WTC11 (cell line): ENCODE data around the gene ZNF615. TPM values are rescaled to one million over a fixed set of nuclear protein-coding genes. Genes with fewer than 3 reads are reported as not detected.

Source experiments
- ATAC-seq: fragments of 200-7000 bp; cut with Tn5 transposase; 2 replicates; pipeline ENCODE4 v1.10.0; 2021; ENCODE audit warnings: mild to moderate bottlenecking, moderate library complexity
- CTCF ChIA-PET: fragments of 300-600 bp; sonication (Branson Sonifier 250); formaldehyde crosslinking; loops from one replicate; lab custom pipeline; 2021; ENCODE audit warnings: antibody characterized with exemption; lab: Charles Lee
- POLR2A ChIA-PET: fragments of 350-600 bp; sonication (Branson Sonifier 250); formaldehyde crosslinking; loops from one replicate; lab custom pipeline; 2021; ENCODE audit warnings: antibody characterized with exemption; lab: Charles Lee
- DNase-seq: peaks from one replicate; pipeline ENCODE4 v3.0.0; 2021; ENCODE audit warnings: low spot score
- H3K27ac Mint-ChIP-seq: 2 replicates; pipeline ENCODE4 v1.8.0; 2021; ENCODE audit warnings: mixed read lengths
- H3K27me3 Mint-ChIP-seq: 2 replicates; pipeline ENCODE4 v1.8.0; 2021; ENCODE audit warnings: low read depth, mild to moderate bottlenecking, moderate library complexity, mixed read lengths
- H3K36me3 Mint-ChIP-seq: 2 replicates; pipeline ENCODE4 v1.8.0; 2021; ENCODE audit warnings: mixed read lengths
- H3K4me1 Mint-ChIP-seq: 2 replicates; pipeline ENCODE4 v1.8.0; 2022; ENCODE audit warnings: mixed read lengths
- H3K4me3 Mint-ChIP-seq: 2 replicates; pipeline ENCODE4 v1.8.0; 2021; ENCODE audit warnings: mild to moderate bottlenecking, moderate library complexity, mixed read lengths
- H3K9me3 Mint-ChIP-seq: 2 replicates; pipeline ENCODE4 v1.8.0; 2021; ENCODE audit warnings: mixed read lengths
- ARID4B ChIP-seq: sonication (generic); formaldehyde crosslinking; IDR thresholded peaks from 2 replicates; pipeline ENCODE4 v1.8.0; 2023; ENCODE audit warnings: missing genetic modification reagents, mild to moderate bottlenecking, borderline replicate concordance
- ATF1 ChIP-seq: sonication (generic); formaldehyde crosslinking; IDR thresholded peaks from 2 replicates; pipeline ENCODE4 v1.8.1; 2023; ENCODE audit warnings: mild to moderate bottlenecking, moderate library complexity, missing genetic modification reagents
- ATF3 ChIP-seq: sonication (generic); formaldehyde crosslinking; conservative IDR thresholded peaks from 2 replicates; pipeline ENCODE4 v1.8.1; 2022; ENCODE audit warnings: mild to moderate bottlenecking, missing genetic modification reagents
- CBFB ChIP-seq: sonication (generic); formaldehyde crosslinking; IDR thresholded peaks from 2 replicates; pipeline ENCODE4 v1.8.1; 2022; ENCODE audit warnings: mild to moderate bottlenecking, low read depth, missing genetic modification reagents
- E2F5 ChIP-seq: sonication (generic); formaldehyde crosslinking; IDR thresholded peaks from 2 replicates; pipeline ENCODE4 v1.8.1; 2022; ENCODE audit warnings: mild to moderate bottlenecking, moderate library complexity, missing genetic modification reagents
- ETV6 ChIP-seq: sonication (generic); formaldehyde crosslinking; IDR thresholded peaks from 2 replicates; pipeline ENCODE4 v1.8.1; 2022; ENCODE audit warnings: mild to moderate bottlenecking, missing genetic modification reagents
- FOXP1 ChIP-seq: sonication (generic); formaldehyde crosslinking; IDR thresholded peaks from 2 replicates; pipeline ENCODE4 v1.8.0; 2022; ENCODE audit warnings: missing genetic modification reagents, mild to moderate bottlenecking, moderate library complexity, borderline replicate concordance
- GABPB1 ChIP-seq: sonication (generic); formaldehyde crosslinking; IDR thresholded peaks from 2 replicates; pipeline ENCODE4 v1.8.1; 2023; ENCODE audit warnings: mild to moderate bottlenecking, missing genetic modification reagents
- GRHL2 ChIP-seq: fragments of 250-450 bp; sonication (Bioruptor Pico); IDR thresholded peaks from 2 replicates; pipeline ENCODE4 v1.8.0; 2022; ENCODE audit warnings: mild to moderate bottlenecking, moderate library complexity; ENCODE audit not compliant: insufficient replicate concordance, severe bottlenecking
- GTF2I ChIP-seq: fragments of 250-450 bp; sonication (Bioruptor Pico); conservative IDR thresholded peaks from 2 replicates; pipeline ENCODE4 v1.4.0; 2021; ENCODE audit warnings: mild to moderate bottlenecking
- HMGA2 ChIP-seq: fragments of 250-450 bp; sonication (Bioruptor Pico); IDR thresholded peaks from 2 replicates; pipeline ENCODE4 v1.4.0; 2021; ENCODE audit warnings: mild to moderate bottlenecking, moderate library complexity
- IRF2 ChIP-seq: sonication (generic); formaldehyde crosslinking; IDR thresholded peaks from 2 replicates; pipeline ENCODE4 v1.8.0; 2022; ENCODE audit warnings: low read depth, missing genetic modification reagents, borderline replicate concordance
- JAZF1 ChIP-seq: fragments of 250-450 bp; sonication (Bioruptor Pico); IDR thresholded peaks from 2 replicates; pipeline ENCODE4 v1.9.0; 2021; ENCODE audit warnings: moderate library complexity, mild to moderate bottlenecking, inconsistent platforms
- JUN ChIP-seq: sonication (generic); formaldehyde crosslinking; IDR thresholded peaks from 2 replicates; pipeline ENCODE4 v1.8.0; 2023; ENCODE audit warnings: mild to moderate bottlenecking, missing genetic modification reagents
- KAT7 ChIP-seq: sonication (generic); formaldehyde crosslinking; IDR thresholded peaks from 2 replicates; pipeline ENCODE4 v1.8.1; 2023; ENCODE audit warnings: missing genetic modification reagents, mild to moderate bottlenecking, borderline replicate concordance
- MXD4 ChIP-seq: fragments of 250-450 bp; sonication (Bioruptor Pico); IDR thresholded peaks from 2 replicates; pipeline ENCODE4 v1.8.0; 2021; ENCODE audit warnings: mild to moderate bottlenecking, moderate library complexity, borderline replicate concordance
- MYBL2 ChIP-seq: sonication (generic); formaldehyde crosslinking; IDR thresholded peaks from 2 replicates; pipeline ENCODE4 v1.8.1; 2023; ENCODE audit warnings: mild to moderate bottlenecking, moderate library complexity, missing genetic modification reagents
- NR2C2 ChIP-seq: sonication (generic); formaldehyde crosslinking; IDR thresholded peaks from 2 replicates; pipeline ENCODE4 v1.8.0; 2022; ENCODE audit warnings: mild to moderate bottlenecking, missing genetic modification reagents
- SMAD3 ChIP-seq: sonication (generic); formaldehyde crosslinking; IDR thresholded peaks from 2 replicates; pipeline ENCODE4 v1.8.0; 2022; ENCODE audit warnings: missing genetic modification reagents, mild to moderate bottlenecking, borderline replicate concordance
- SOX15 ChIP-seq: fragments of 250-450 bp; sonication (Bioruptor Pico); IDR thresholded peaks from 2 replicates; pipeline ENCODE4 v1.9.0; 2021; ENCODE audit warnings: mild to moderate bottlenecking
- TP53 ChIP-seq: sonication (generic); formaldehyde crosslinking; IDR thresholded peaks from 2 replicates; pipeline ENCODE4 v1.8.1; 2023; ENCODE audit warnings: mild to moderate bottlenecking, missing genetic modification reagents
- ZBTB21 ChIP-seq: sonication (generic); formaldehyde crosslinking; IDR thresholded peaks from 2 replicates; pipeline ENCODE4 v1.8.1; 2023; ENCODE audit warnings: mild to moderate bottlenecking, missing genetic modification reagents, borderline replicate concordance
- ZBTB43 ChIP-seq: sonication (generic); formaldehyde crosslinking; IDR thresholded peaks from 2 replicates; pipeline ENCODE4 v1.8.1; 2023; ENCODE audit warnings: mild to moderate bottlenecking, missing genetic modification reagents
- ZNF121 ChIP-seq: sonication (generic); formaldehyde crosslinking; IDR thresholded peaks from 2 replicates; pipeline ENCODE4 v1.8.0; 2023; ENCODE audit warnings: missing genetic modification reagents
- ZNF317 ChIP-seq: sonication (generic); formaldehyde crosslinking; IDR thresholded peaks from 2 replicates; pipeline ENCODE4 v1.8.1; 2023; ENCODE audit warnings: low read depth, mild to moderate bottlenecking, moderate library complexity, missing genetic modification reagents, borderline replicate concordance
- ZNF416 ChIP-seq: fragments of 250-450 bp; sonication (Bioruptor Pico); IDR thresholded peaks from 2 replicates; pipeline ENCODE4 v1.9.0; 2021; ENCODE audit warnings: mild to moderate bottlenecking, inconsistent platforms
- total RNA-seq: library from RNA; stranded (reverse); gene quantifications from 3 replicates; pipeline ENCODE4 v1.2.3, GENCODE V29; 2021

The ZNF615 gene
- total RNA-seq, 1 experiment from 2014 or later, result 11.9 TPM

- no peak for DNase-seq
- POLR2A ChIA-PET, result interaction anchor here (0.7 kb wide), 1 partner anchor 16 kb away, joined by 5 read pairs; no protein-coding TSS in a partner anchor
- CTCF ChIA-PET, result no interaction called here
- Mint-ChIP-seq H3K27me3 (no peaks in the 10 kb centered on the region), H3K36me3 (peaks cover 79% of the 10 kb centered on the region), H3K4me3 (no peak overlapping the region), H3K9me3 (peaks cover 15% of the 10 kb centered on the region), H3K4me1 (peaks cover 6% of the 10 kb centered on the region), H3K27ac (no peak overlapping the region)
- no peak for TF ChIP-seq ZNF121 (CRISPR knock-in tag)
- TF ChIP-seq GRHL2 (CRISPR knock-in tag), result no peak
- TF ChIP-seq JUN (CRISPR knock-in tag), result no peak
- TF ChIP-seq ATF1 (CRISPR knock-in tag), result no peak
- no peak for ATAC-seq
Measured at GRCh38 chr19:52022193-52022592, 14.2 kb upstream of the ZNF615 start.

GRCh38 chr19:52020506-52020905 lies 12.5 kb upstream of the ZNF615 start:
- ChIA-PET POLR2A (no interaction called here), CTCF (no interaction called here)
- no peak overlapping the region for H3K4me3 Mint-ChIP-seq

GRCh38 chr19:52010674-52011073 lies 2.7 kb upstream of the ZNF615 start:
- POLR2A ChIA-PET, result no interaction called here
- no peaks in the 10 kb centered on the region for H3K27me3 Mint-ChIP-seq
- H3K36me3 Mint-ChIP-seq, result peaks cover 32% of the 10 kb centered on the region
- no peak overlapping the region for H3K27ac Mint-ChIP-seq
- peaks cover 11% of the 10 kb centered on the region for H3K4me1 Mint-ChIP-seq
- DNase-seq, result no peak
- no peak for ATAC-seq
- no peak overlapping the region for H3K4me3 Mint-ChIP-seq
- CTCF ChIA-PET, result no interaction called here
- H3K9me3 Mint-ChIP-seq, result peaks cover 15% of the 10 kb centered on the region
- TF ChIP-seq ETV6 (CRISPR knock-in tag) (no peak), MYBL2 (no peak), E2F5 (CRISPR knock-in tag) (no peak), GABPB1 (CRISPR knock-in tag) (no peak), ZNF317 (CRISPR knock-in tag) (no peak), IRF2 (no peak), ZNF121 (CRISPR knock-in tag) (no peak), MXD4 (CRISPR knock-in tag) (no peak), KAT7 (no peak), SMAD3 (no peak), FOXP1 (CRISPR knock-in tag) (no peak)
- TF ChIP-seq, all 79 proteins: peak for 0

More at GRCh38 chr19:52020506-52020905, 12.5 kb upstream of the ZNF615 start:
- ATAC-seq (no peak), DNase-seq (no peak)
- peaks cover 88% of the 10 kb centered on the region for H3K36me3 Mint-ChIP-seq
- no peak overlapping the region for H3K27ac Mint-ChIP-seq
- TF ChIP-seq ZNF317 (CRISPR knock-in tag) (no peak), ATF3 (CRISPR knock-in tag) (no peak), ZBTB21 (CRISPR knock-in tag) (no peak), ZNF416 (no peak), ZBTB43 (CRISPR knock-in tag) (no peak)
- peaks cover 11% of the 10 kb centered on the region for H3K9me3 Mint-ChIP-seq
- H3K4me1 Mint-ChIP-seq, result no peaks in the 10 kb centered on the region
- H3K27me3 Mint-ChIP-seq, result no peaks in the 10 kb centered on the region

- Mint-ChIP-seq H3K4me3 (peak overlapping the region; percentile 96), H3K36me3 (peaks cover 22% of the 10 kb centered on the region), H3K27ac (peak overlapping the region; percentile 97; the same call in 1 of the 2 replicates), H3K9me3 (peaks cover 15% of the 10 kb centered on the region), H3K27me3 (no peaks in the 10 kb centered on the region), H3K4me1 (peaks cover 11% of the 10 kb centered on the region)
- ChIA-PET POLR2A (interaction anchor here (1.6 kb wide), 1 partner anchor 42 kb away, joined by 4 read pairs; no protein-coding TSS in a partner anchor), CTCF (no interaction called here)
- peak; percentile 71 for ATAC-seq
- DNase-seq, result peak; percentile 27
- TF ChIP-seq SOX15 (no peak), NR2C2 (no peak), JAZF1 (no peak), TP53 (CRISPR knock-in tag) (no peak), CBFB (no peak), HMGA2 (CRISPR knock-in tag) (no peak), ARID4B (CRISPR knock-in tag) (no peak), GTF2I (CRISPR knock-in tag) (no peak), KAT7 (no peak)
Measured at GRCh38 chr19:52007451-52007805, 583 bp downstream of the ZNF615 start.
